Skeletal muscle cell (primary cell): ENCODE data around the gene REXO1.

Experiments
- DNase-seq: peaks from one replicate; pipeline ENCODE4 v3.0.0-alpha.2; 2010; ENCODE audit warnings: low read depth
- H3K4me3 ChIP-seq: 2 replicates; pipeline ENCODE4 v1.5.1; 2011; ENCODE audit warnings: low read depth, mild to moderate bottlenecking, control low read depth, low read length, moderate library complexity

The REXO1 gene

GRCh38 chr19:1779574-1779973, 68.7 kb downstream of the REXO1 start:
- no peak for DNase-seq

GRCh38 chr19:1777149-1777548, 71.1 kb downstream of the REXO1 start:
- DNase-seq, result no peak
- no peak overlapping the region for H3K4me3 ChIP-seq

More at GRCh38 chr19:1779574-1779973, 68.7 kb downstream of the REXO1 start:
- H3K4me3 ChIP-seq, result no peak overlapping the region

GRCh38 chr19:1776606-1777147, 71.6 kb downstream of the REXO1 start:
- no peak overlapping the region for H3K4me3 ChIP-seq
- DNase-seq, result no peak

- H3K4me3 ChIP-seq, result no peak overlapping the region
- no peak for DNase-seq
Observed at GRCh38 chr19:1775951-1776605, 72.2 kb downstream of the REXO1 start.

- H3K4me3 ChIP-seq, result no peak overlapping the region
Observed at GRCh38 chr19:1774989-1775772, 73.1 kb downstream of the REXO1 start.

GRCh38 chr19:1773184-1773583, 75.1 kb downstream of the REXO1 start:
- peak; percentile 25 for DNase-seq
- no peak overlapping the region for H3K4me3 ChIP-seq

More at GRCh38 chr19:1774989-1775772, 73.1 kb downstream of the REXO1 start:
- no peak for DNase-seq

- H3K4me3 ChIP-seq, result no peak overlapping the region
- DNase-seq, result no peak
Observed at GRCh38 chr19:1770866-1771576, 77.3 kb downstream of the REXO1 start.

- no peak overlapping the region for H3K4me3 ChIP-seq
- no peak for DNase-seq
Observed at GRCh38 chr19:1769645-1769985, 78.7 kb downstream of the REXO1 start.

- no peak overlapping the region for H3K4me3 ChIP-seq
- no peak for DNase-seq
Observed at GRCh38 chr19:1768918-1769644, 79.2 kb downstream of the REXO1 start.

GRCh38 chr19:1768248-1768647, 80.0 kb downstream of the REXO1 start:
- no peak overlapping the region for H3K4me3 ChIP-seq
- DNase-seq, result no peak

- no peak overlapping the region for H3K4me3 ChIP-seq
- DNase-seq, result no peak
Observed at GRCh38 chr19:1767464-1767933, 80.8 kb downstream of the REXO1 start.

- no peak for DNase-seq
- no peak overlapping the region for H3K4me3 ChIP-seq
Observed at GRCh38 chr19:1766800-1767352, 81.4 kb downstream of the REXO1 start.

- no peak for DNase-seq
- H3K4me3 ChIP-seq, result no peak overlapping the region
Observed at GRCh38 chr19:1765904-1766799, 82.1 kb downstream of the REXO1 start.
